Psoas muscle (tissue), 8 donors: ENCODE results near the gene PTPN14. TPM values are rescaled to one million over a fixed set of nuclear protein-coding genes. Genes with fewer than 3 reads are reported as not detected.

Experiments used
- ATAC-seq, 4 donors: fragments of 200-7000 bp; cut with Tn5 transposase; one replicate each; pipeline ENCODE4 v1.9.1; 2020; ENCODE audit warnings: moderate library complexity in 3 of 4, mild to moderate bottlenecking in 2 of 4
- DNase-seq, 2 donors: peaks; one replicate each; pipeline ENCODE4 v3.0.0-alpha.2; 2020
- H3K27ac ChIP-seq: fragments of 200-600 bp; one replicate; pipeline ENCODE4 v1.8.0; 2022
- H3K27me3 ChIP-seq, 3 donors: fragments of 200-600 bp in 1 of 3; one replicate each; pipeline versions ENCODE4 v1.6.1 to v1.8.0; 2013 to 2022; ENCODE audit warnings: low read length in 2 of 3, mild to moderate bottlenecking in 2 of 3, moderate library complexity in 1 of 3; ENCODE audit not compliant: insufficient read depth in 3 of 3
- H3K36me3 ChIP-seq, 2 donors: fragments of 200-600 bp in 1 of 2; one replicate each; pipeline versions ENCODE4 v1.6.1 to v1.8.0; 2013 to 2022; ENCODE audit warnings: low read depth in 1 of 2, mild to moderate bottlenecking in 1 of 2, moderate library complexity in 1 of 2; ENCODE audit not compliant: insufficient read depth in 1 of 2
- H3K4me1 ChIP-seq: fragments of 200-600 bp; one replicate; pipeline ENCODE4 v1.8.0; 2022
- H3K4me3 ChIP-seq: fragments of 200-600 bp; one replicate; pipeline ENCODE4 v1.8.0; 2022; ENCODE audit warnings: mild to moderate bottlenecking
- H3K9me3 ChIP-seq: fragments of 200-600 bp; one replicate; pipeline ENCODE4 v1.8.0; 2022
- CTCF ChIP-seq: fragments of 200-600 bp; IDR thresholded peaks from one replicate; pipeline ENCODE4 v1.8.0; 2022; ENCODE audit warnings: antibody characterized with exemption
- WGBS, 3 donors: extraction: QIAGEN DNeasy Blood & Tissue Kit; methylation state at CpG; one replicate each; pipeline versions ENCODE4 v1.1.6 to v1.1.7; 2013; 5-methylcytosine and 5-hydroxymethylcytosine counted together
- intact Hi-C, 2 donors: fragments of 100-400 bp; cut with DNase I; formaldehyde crosslinking; loops; one replicate each; pipeline versions ENCODE4 v1.11.0 to v1.14.2; 2022
- polyA plus RNA-seq, 3 donors: library from polyadenylated mRNA; stranded (reverse); fragments of 200-250 nt; gene quantifications; one replicate each; pipeline ENCODE4 v1.2.3, GENCODE V29; 2013
- total RNA-seq, 4 donors: library from RNA; stranded (reverse); fragmentation: NEBNext Ultra II Directional in 2 of 4; extraction: Animal tissue kit (Norgen Biotek cat#: 25700) in 2 of 4; gene quantifications; one replicate each; pipeline versions ENCODE4 v1.2.1 to v1.2.4, GENCODE V29; 2021 to 2023
- donor health status: healthy with polysubstance abuse.
- donor health status: DM: no; HTN: no; CAD: no; lungs with moderate emphysema.
- donor health status: Bipolar disorder and iron deficiency.
- donor health status: healthy.
- donor health status: DM: yes; HTN: yes; CAD: no.
- donor health status: DM: no; HTN: no; CAD: no.
- donor health status: DM: no; HTN: no; CAD: no.
- donor health status: DM: yes; HTN: yes; CAD: no.

Gene PTPN14
- total and polyA plus RNA-seq, 7 donors, result 7.2 to 106 (median 50.8) TPM

GRCh38 chr1:214518361-214518760 is 33.0 kb downstream of the PTPN14 start:
- H3K27me3 ChIP-seq, result no peaks in the 10 kb centered on the region
- peaks cover 61% of the 10 kb centered on the region for H3K4me1 ChIP-seq
- no peak for ATAC-seq
- no peak overlapping the region for H3K4me3 ChIP-seq
- H3K27ac ChIP-seq, result peak overlapping the region; percentile 38
- intact Hi-C loops, result no loop called here
- H3K36me3 ChIP-seq, result no peaks in the 10 kb centered on the region
- no peak for TF ChIP-seq CTCF
- H3K9me3 ChIP-seq, result no peaks in the 10 kb centered on the region
- DNase-seq, result no peak

- Histone ChIP-seq H3K36me3 (no peaks in the 10 kb centered on the region), H3K27me3 (no peaks in the 10 kb centered on the region), H3K9me3 (no peaks in the 10 kb centered on the region), H3K27ac (peak overlapping the region; percentile 38), H3K4me1 (peaks cover 59% of the 10 kb centered on the region), H3K4me3 (no peak overlapping the region)
- ATAC-seq, result peak in 1 of 4 donors; percentile 34
- WGBS, 3 donors, result 44 to 68% (median 47%) methylated on average over 6 of the region's 6 CpGs
- no peak for TF ChIP-seq CTCF
- DNase-seq, result no peak
- intact Hi-C loops, result no loop called here
Observed at GRCh38 chr1:214516434-214517326, 34.7 kb downstream of the PTPN14 start.

GRCh38 chr1:214515544-214516433 is 35.6 kb downstream of the PTPN14 start:
- no peak for TF ChIP-seq CTCF
- intact Hi-C loops, result no loop called here
- Histone ChIP-seq H3K27ac (peak overlapping the region; percentile 38), H3K27me3 (no peaks in the 10 kb centered on the region), H3K4me3 (no peak overlapping the region), H3K4me1 (peaks cover 68% of the 10 kb centered on the region), H3K9me3 (no peaks in the 10 kb centered on the region), H3K36me3 (no peaks in the 10 kb centered on the region)
- DNase-seq (no peak), ATAC-seq (no peak)
- WGBS, 3 donors, result 61 to 75% (median 74%) methylated on average over 3 of the region's 3 CpGs

GRCh38 chr1:214514819-214515383 is 36.5 kb downstream of the PTPN14 start:
- Histone ChIP-seq H3K27ac (peak overlapping the region; percentile 38), H3K36me3 (no peaks in the 10 kb centered on the region), H3K4me3 (peak overlapping the region; percentile 2), H3K27me3 (no peaks in the 10 kb centered on the region), H3K4me1 (peaks cover 73% of the 10 kb centered on the region), H3K9me3 (no peaks in the 10 kb centered on the region)
- intact Hi-C loops, result no loop called here
- TF ChIP-seq CTCF, result no peak
- 35 to 50% (median 36%) methylated on average over 8 of the region's 8 CpGs for WGBS, 3 donors
- peak in 3 of 4 donors; percentile 24 to 52 (median 44) for ATAC-seq
- DNase-seq, result no peak
